HG03095 (cell line): ENCODE measurements around the gene TUBE1.

Experiments used
- ATAC-seq: cut with Tn5 transposase; IDR thresholded peaks from one replicate; pipeline ENCODE4 v1.9.1; 2021; ENCODE audit warnings: moderate library complexity; ENCODE audit not compliant: unreplicated experiment

TUBE1 gene

DNA sequence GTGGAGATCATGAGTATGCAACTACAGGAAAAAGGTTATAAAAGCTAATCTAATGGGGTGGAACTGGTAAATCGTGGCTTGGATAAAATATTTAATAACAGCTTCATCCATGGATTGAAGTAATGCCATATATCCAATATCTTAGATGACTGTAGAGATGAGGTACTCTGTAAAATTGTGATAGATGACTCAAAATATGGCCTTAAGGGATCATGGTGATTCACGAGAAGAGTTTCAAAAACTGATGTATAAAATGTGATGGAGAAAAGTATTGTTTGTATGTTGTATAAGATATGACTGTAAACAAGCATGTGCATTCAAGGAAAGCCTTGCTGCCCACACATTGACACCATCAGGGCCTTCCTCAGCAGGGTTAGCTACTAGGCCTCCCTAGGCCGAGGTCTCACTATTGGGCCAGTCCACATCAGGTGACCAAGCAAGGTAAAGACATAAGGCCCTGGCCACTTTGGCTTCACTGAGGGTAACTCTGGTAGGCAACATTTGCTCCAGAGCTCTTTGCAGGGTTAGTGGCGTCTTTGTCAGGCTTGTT, 51.1 kb downstream of the TUBE1 start:
- ATAC-seq, result no peak

DNA sequence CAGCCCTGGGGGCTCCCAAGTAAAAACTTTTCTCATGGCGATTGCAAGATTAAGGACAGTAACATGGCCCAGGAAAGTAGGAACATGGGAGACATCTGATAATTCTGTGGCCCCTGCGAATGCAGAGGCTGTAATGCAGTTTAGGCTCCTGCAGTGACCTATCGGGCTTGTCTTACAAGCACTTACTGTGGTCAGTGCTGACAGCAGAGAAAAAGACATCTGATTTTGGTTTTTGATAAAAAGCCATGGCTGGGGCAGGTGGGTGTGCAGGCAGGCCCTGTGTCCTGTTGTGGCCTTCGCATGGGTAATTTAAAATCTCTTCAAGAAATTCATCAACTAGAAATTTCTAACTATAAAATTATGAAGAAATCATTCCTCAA, 52.7 kb downstream of the TUBE1 start:
- ATAC-seq, result no peak

DNA sequence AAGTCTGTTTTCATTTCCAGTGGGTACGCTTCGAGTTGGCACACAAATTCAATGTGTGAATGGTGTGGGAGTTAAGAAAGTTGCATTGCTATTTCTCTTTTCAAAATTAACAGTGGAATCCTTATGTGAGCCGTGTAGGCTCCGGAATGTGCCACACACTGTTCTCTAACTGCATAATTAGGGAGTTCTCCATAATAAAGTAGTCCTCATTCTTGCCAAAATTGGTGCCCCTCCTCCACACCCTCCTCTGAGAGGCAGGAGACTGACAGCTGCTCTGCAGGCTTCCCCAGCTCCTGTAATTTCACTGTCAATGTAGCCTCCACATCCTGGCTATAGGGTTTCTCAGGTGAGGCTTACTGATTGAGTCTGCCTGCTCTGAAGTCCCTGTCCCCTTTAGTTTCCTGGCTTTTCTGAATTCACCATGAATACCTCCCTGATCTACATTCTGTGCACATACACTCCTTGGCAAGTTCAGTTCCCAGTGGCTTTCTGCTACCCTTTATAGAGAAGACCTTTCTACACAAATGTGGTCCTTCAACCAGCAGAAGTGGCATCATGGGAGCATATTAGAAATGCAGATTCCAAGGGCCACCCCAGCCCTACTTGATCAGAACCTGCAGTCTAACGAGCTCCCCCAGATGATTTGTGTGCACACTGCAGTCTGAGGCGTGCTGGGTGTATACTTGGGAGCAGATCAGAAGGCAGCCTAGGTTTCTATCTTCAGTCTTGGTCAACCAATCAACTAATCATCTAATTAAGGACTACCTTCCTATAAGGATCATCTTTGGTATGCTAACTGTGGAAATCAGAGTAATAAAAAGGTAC, 53.3 kb downstream of the TUBE1 start:
- no peak for ATAC-seq

DNA sequence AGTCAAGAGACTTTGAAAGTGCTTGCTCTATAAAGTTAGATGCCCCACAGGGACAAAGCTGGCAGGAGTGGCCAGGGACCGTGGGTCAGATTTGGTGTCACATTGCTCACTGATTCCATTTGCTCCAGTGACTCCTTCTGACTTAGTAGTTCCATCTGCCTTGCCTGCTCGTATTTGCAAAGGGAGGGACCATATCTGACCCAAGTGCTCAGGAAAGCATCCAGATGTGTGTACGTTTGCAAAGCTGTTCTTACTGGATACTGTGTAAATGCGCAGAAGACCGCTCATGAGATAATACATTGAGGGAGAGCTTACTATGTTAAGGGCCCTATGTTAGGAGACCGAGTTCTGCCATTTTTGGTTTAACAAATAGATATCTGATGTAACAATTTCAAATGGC, 54.6 kb downstream of the TUBE1 start:
- no peak for ATAC-seq

DNA sequence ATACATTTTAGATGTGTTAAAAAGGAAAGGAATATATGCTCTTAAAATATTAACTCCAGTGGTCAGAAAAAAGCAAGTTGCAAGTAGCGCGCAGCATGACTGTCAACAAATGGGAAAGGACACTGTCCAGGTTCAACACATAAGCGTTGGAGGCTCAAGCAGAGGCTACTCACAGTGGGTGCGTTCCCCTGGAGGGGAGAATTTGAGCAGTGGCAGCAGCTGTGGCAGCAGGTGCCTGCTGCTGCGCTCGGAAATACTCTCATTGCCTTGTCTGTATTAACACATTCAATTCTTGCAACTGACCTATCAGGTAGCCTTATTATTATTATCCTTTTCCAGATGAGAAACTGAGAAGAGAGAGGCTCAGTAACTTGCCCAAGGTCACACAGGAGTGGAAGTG, 55.3 kb downstream of the TUBE1 start:
- no peak for ATAC-seq

DNA sequence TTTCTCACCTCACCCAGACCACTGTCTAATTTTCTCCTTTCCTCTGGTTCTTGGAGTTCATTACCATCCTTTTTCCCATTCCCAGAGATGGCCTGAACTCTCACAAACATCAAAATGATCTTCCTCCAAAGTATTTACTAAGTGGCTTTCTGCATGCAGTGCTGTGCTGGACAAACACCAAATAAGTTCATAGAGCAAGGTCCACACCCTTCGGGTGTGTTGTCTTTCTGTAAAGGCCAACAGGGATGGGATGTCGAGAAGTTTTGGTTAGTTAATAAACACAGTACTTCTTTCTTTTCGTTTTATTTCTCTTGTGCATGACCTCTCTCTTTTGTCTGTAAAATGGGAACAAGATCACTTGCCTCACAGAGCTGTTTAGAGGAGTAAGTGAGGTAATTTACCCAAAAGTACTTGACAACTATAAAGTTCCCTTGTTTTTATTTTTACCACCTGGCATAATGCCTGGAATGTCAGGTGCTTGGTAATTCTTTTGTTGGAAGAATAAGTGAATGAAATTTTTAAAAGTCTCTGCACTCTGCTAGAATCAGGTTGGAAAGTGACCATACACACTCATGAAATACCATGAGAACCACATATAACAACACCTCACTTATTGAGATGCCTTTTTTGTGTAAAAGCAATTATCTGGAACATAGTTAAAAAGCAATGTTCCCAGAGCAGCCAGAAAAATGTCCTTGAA, 56.2 kb downstream of the TUBE1 start:
- ATAC-seq, result no peak

DNA sequence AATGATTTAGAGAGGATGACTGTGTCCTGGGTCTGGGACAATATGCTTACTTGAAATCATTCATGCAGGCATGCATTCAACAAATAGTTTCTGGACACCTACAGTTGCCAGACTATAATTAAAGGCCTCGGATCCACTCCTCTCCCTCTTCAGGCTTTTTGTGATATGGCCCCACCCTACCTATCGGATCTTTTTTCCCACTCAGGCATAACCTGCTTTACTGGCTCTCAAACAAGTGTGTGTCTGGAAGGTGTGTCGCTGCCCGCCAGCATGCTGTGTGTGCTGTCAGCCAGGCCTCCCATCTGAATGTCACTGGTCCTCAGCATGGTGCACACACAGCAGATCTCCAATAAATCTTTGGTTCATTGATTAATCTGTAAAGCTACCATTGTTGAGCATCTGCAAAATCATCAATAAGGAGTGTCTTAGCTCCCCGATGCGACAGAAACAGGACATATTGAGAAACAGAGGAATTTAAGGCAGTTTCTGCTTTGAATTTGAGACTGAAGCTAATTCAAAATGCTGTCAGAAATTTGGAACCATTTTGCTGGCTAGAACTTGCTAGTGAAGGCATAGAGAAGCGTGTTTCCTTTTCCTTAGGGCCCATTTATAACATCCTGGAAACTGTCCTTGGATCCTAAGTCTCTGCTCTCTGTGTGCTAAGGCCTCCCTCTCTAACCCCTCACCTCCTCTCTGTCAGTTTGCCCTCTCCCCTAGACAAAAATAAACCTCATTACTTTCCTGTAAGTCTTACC, 56.9 kb downstream of the TUBE1 start:
- no peak for ATAC-seq

DNA sequence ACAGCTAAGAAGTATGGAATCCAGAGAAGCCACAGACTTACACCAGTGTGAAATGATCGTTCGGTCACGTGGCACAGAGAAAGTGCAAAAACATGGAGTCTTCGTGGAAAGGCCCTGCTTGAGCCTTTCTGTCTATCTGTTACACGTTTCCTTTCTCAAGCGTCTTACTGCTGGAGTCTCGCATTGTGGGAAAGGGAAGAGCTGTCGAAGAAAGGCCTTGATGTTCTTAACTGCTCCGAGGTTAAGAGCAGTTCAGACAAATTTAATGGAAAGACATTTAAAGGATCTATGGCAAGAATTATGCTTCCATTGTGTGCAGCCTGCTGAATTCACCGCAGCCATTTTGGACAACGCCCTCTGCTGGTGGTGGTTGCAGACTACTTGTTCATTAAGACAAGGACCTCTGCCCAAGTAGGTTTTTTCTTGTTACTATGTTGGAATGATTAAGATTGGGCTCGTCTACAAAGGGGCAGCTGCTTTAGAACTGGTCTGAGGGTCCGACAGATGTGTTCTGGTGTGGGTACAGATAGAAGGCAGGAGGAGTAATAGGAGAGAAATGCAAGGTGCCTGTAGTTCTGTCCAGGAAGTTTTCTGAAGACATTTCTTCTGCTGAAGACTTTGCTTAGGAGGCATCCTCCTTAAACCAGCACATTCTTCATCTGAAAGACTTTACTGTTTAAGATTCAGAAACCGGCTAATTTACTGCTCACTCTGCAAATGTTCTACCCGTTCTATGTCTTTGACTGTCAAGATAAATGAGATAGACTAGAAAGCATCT, 58.0 kb downstream of the TUBE1 start:
- ATAC-seq, result no peak

DNA sequence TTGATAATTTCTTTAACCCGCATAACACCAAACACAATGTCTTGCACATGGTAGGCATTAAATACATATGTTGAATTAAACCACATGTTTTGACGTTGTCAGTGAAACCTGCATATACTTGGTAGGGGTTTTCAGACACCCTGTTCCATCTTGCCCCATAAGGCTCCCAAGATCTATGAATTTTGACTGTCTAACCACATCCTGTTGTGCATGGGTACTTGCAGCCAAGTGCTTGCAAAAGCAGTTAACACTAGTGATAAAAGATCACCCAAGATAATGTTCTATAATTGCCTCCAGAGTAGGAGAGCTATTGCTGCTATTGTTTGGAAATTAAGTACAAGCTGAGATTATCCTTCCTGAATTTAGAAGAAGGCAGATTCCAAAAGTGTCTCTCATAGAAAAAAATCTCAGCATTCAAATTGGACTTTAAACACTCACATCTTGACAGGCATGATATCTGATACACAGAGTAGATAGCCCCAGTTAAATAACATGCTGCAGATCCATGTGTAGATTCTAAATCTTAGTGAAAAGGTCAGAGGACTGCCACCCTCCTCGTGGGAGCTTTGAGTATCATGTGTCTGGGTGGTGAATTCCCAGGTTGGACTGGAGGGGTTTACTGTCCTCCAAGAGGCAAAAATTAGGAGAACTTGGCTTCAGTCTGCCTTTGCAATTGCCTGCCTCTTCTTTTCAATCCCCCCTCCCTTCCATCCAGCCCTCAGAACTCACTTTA, 59.2 kb downstream of the TUBE1 start:
- ATAC-seq, result no peak

DNA sequence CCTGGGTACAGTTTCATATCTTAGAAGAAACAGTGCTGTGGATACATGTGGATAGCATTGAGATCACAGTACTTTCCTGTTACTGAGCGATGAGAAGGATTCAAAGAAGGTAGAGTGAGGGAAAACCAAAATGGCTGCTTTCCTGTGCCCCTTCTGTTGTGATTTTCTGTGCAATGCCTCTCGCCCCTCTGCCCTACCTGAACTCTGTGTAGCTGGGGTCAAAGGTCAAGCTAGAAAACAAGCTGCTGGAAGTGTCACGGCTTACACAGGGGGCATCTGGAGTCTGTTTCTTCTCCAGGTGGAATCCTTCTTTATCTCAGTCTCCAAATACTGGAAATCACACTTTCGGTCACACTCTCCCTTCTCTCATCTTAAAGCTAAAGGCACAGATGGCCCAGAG, 60.3 kb downstream of the TUBE1 start:
- no peak for ATAC-seq

DNA sequence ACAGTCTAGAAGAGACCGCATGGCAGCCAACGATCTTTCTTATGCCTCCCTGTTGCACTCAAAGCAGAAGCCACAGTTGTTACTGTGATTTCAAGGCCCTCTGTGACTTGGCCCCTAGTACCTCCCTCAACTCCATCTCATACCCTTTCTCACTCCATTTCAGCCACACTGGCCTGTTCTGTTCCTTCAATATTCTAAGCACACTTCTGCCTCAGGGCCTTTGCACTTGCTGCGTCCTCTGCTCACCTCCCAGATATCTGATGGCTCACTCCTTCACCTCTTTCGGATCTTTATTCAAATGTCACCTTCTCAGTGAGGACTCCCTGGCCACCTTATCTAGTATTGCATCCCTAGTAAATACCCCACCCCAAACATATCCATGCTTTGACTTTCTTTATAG, 62.8 kb downstream of the TUBE1 start:
- no peak for ATAC-seq

DNA sequence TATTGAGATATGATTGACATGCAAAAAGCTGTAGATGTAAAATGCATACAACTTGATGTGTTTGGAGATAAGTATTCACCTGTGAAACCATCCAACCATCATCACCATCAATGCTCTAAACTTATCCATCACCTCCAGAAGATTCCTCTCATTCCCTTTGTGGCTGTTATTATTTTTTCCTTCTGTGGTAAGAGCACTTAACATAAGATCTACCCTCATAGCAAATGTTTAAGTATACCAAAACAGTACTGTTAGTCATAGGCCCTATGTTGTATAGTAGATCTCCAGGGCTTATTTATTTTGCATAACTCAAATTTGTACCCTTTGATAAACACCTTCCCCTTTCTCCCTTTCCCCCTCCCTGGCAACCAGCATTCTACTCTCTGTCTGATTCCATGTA, 64.5 kb downstream of the TUBE1 start:
- no peak for ATAC-seq

DNA sequence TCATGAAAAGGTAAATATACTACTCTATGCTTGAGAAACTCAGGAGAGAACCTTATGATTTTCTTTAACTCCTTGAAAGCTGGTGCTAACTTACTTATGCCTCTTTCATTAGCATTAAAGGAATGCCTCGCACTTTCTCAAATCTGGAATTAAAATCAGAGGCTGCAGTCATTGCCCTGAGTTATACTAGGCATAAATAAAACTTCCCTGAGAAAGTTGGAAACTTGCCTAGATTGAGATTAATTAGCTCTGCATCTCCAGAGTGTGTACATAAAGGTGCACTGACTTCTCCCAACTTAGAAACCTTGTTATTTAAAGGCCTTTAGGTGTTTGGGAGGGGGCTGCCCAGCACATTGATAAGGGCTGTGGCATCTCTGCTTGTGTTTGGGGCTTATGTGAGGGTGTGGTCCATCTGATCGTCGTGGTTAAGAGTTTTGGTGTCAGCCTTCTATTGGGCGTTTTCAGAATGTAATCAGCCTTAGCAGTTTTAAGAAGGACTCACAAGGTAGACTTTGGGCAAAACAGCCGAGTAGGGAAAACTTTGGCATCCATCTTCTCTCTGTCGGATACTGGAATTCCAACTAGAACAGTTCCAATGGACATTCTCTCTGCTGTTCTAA, 65.5 kb downstream of the TUBE1 start:
- ATAC-seq, result no peak
